Measurements from ENCODE around the gene ZNF727.
"Not testable (repeated sequence)": the region's sequence is repeated elsewhere in the genome, so short reads cannot be mapped to it uniquely, and the experiment has no call there.

DNA sequence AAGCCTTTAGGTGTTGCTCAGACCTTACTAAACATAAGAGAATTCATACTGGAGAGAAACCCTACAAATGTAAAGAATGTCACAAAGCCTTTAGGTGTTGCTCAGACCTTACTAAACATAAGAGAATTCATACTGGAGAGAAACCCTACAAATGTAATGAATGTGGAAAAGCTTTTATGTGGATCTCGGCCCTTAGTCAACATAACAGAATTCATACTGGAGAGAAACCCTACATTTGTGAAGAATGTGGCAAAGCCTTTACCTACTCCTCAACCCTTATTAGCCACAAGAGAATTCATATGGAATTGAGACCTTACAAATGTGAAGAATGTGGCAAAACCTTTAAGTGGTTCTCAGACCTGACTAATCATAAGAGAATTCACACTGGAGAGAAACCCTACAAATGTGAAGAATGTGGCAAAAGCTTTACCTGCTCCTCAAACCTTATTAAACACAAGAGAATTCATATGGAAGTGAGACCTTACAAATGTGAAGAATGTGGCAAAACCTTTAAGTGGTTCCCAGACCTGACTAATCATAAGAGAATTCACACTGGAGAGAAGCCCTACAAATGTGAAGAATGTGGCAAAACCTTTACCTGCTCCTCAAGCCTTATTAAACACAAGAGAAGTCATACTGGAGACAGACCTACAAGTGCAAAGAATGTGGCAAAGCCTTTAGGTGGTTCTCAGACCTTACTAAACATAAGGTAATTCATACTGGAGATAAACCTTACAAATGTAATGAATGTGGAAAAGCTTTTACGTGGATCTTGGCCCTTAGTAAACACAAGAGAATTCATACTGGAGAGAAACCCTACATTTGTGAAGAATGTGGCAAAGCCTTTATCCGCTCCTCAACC is 32.8 kb downstream of the ZNF727 start:
- TF ChIP-seq, protein P1, sequence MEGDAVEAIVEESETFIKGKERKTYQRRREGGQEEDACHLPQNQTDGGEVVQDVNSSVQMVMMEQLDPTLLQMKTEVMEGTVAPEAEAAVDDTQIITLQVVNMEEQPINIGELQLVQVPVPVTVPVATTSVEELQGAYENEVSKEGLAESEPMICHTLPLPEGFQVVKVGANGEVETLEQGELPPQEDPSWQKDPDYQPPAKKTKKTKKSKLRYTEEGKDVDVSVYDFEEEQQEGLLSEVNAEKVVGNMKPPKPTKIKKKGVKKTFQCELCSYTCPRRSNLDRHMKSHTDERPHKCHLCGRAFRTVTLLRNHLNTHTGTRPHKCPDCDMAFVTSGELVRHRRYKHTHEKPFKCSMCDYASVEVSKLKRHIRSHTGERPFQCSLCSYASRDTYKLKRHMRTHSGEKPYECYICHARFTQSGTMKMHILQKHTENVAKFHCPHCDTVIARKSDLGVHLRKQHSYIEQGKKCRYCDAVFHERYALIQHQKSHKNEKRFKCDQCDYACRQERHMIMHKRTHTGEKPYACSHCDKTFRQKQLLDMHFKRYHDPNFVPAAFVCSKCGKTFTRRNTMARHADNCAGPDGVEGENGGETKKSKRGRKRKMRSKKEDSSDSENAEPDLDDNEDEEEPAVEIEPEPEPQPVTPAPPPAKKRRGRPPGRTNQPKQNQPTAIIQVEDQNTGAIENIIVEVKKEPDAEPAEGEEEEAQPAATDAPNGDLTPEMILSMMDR (IDR thresholded peaks at IDR 0.05; ENCODE audit: low read length) = not testable (repeated sequence)
- not testable (repeated sequence) for TF ChIP-seq EZH2 (IDR thresholded peaks at IDR 0.05; ENCODE audit: borderline replicate concordance, low read length)

All from OCI-LY1 (cell line).